Measurements from ENCODE around the gene FHIT. TPM values are rescaled to one million over a fixed set of nuclear protein-coding genes. Genes with fewer than 3 reads are reported as not detected.

FHIT gene
- total and polyA plus RNA-seq, 4 donors, result 2.6 to 21.3 (median 8.7) TPM

- TF ChIP-seq, protein P1, sequence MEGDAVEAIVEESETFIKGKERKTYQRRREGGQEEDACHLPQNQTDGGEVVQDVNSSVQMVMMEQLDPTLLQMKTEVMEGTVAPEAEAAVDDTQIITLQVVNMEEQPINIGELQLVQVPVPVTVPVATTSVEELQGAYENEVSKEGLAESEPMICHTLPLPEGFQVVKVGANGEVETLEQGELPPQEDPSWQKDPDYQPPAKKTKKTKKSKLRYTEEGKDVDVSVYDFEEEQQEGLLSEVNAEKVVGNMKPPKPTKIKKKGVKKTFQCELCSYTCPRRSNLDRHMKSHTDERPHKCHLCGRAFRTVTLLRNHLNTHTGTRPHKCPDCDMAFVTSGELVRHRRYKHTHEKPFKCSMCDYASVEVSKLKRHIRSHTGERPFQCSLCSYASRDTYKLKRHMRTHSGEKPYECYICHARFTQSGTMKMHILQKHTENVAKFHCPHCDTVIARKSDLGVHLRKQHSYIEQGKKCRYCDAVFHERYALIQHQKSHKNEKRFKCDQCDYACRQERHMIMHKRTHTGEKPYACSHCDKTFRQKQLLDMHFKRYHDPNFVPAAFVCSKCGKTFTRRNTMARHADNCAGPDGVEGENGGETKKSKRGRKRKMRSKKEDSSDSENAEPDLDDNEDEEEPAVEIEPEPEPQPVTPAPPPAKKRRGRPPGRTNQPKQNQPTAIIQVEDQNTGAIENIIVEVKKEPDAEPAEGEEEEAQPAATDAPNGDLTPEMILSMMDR (IDR thresholded peaks at IDR 0.05; ENCODE audit: control extremely low read depth, extremely low read depth), result no peak
- H3K9ac ChIP-seq (ENCODE audit: insufficient read depth in 1 of 2, low read length in 2 of 2), result no peak overlapping the region
- WGBS, 2 donors, result 66 to 78% methylated on average over 6 of the region's 6 CpGs
- no peak overlapping the region for H3K27ac ChIP-seq (ENCODE audit: low read depth in 1 of 2, low read length in 1 of 2)
- DNase-seq (no peak), ATAC-seq (ENCODE audit: insufficient read depth, low FRiP score) (no peak)
- peaks cover 0 to 6% (median 0%) of the 10 kb centered on the region in 5 donors for H3K4me1 ChIP-seq (ENCODE audit: control insufficient read depth in 5 of 5, insufficient read depth in 5 of 5, low read length in 5 of 5)
- H3K9me3 ChIP-seq (ENCODE audit: control insufficient read depth in 4 of 4, insufficient read depth in 3 of 4, low read length in 3 of 4), result no peaks in the 10 kb centered on the region
- H3K36me3 ChIP-seq (ENCODE audit: control insufficient read depth in 4 of 4, insufficient read depth in 4 of 4, low read length in 4 of 4), result no peaks in the 10 kb centered on the region
- H3K4me3 ChIP-seq, result no peak overlapping the region
- no peaks in the 10 kb centered on the region for H3K27me3 ChIP-seq (ENCODE audit: control insufficient read depth in 3 of 3, insufficient read depth in 3 of 3, low read length in 2 of 3)
Observed at GRCh38 chr3:61078048-61078752, 173.1 kb downstream of the FHIT start.

- Histone ChIP-seq H3K9me3 (ENCODE audit: control insufficient read depth in 4 of 4, insufficient read depth in 3 of 4, low read length in 3 of 4) (no peaks in the 10 kb centered on the region), H3K27me3 (ENCODE audit: control insufficient read depth in 3 of 3, insufficient read depth in 3 of 3, low read length in 2 of 3) (no peaks in the 10 kb centered on the region), H3K27ac (ENCODE audit: low read depth in 1 of 2, low read length in 1 of 2) (no peak overlapping the region), H3K4me1 (ENCODE audit: control insufficient read depth in 5 of 5, insufficient read depth in 5 of 5, low read length in 5 of 5) (peaks cover 0 to 6% (median 0%) of the 10 kb centered on the region in 5 donors), H3K36me3 (ENCODE audit: control insufficient read depth in 4 of 4, insufficient read depth in 4 of 4, low read length in 4 of 4) (no peaks in the 10 kb centered on the region), H3K9ac (ENCODE audit: insufficient read depth in 1 of 2, low read length in 2 of 2) (no peak overlapping the region), H3K4me3 (no peak overlapping the region)
- WGBS, 2 donors, result 67 to 88% methylated on average over 1 of the region's 1 CpG
- DNase-seq, result no peak
- no peak for ATAC-seq (ENCODE audit: insufficient read depth, low FRiP score)
- TF ChIP-seq, protein P1 (IDR thresholded peaks at IDR 0.05; ENCODE audit: control extremely low read depth, extremely low read depth), result no peak
Observed at GRCh38 chr3:61077551-61077950, 173.7 kb downstream of the FHIT start.

GRCh38 chr3:61074783-61075182 is 176.5 kb downstream of the FHIT start:
- H3K4me3 ChIP-seq, result no peak overlapping the region
- DNase-seq, result no peak
- no peaks in the 10 kb centered on the region for H3K4me1 ChIP-seq (ENCODE audit: control insufficient read depth in 5 of 5, insufficient read depth in 5 of 5, low read length in 5 of 5)
- no peaks in the 10 kb centered on the region for H3K9me3 ChIP-seq (ENCODE audit: control insufficient read depth in 4 of 4, insufficient read depth in 3 of 4, low read length in 3 of 4)
- H3K27me3 ChIP-seq (ENCODE audit: control insufficient read depth in 3 of 3, insufficient read depth in 3 of 3, low read length in 2 of 3), result no peaks in the 10 kb centered on the region
- no peak overlapping the region for H3K27ac ChIP-seq (ENCODE audit: low read depth in 1 of 2, low read length in 1 of 2)
- no peak for ATAC-seq (ENCODE audit: insufficient read depth, low FRiP score)
- TF ChIP-seq, protein P1 (IDR thresholded peaks at IDR 0.05; ENCODE audit: control extremely low read depth, extremely low read depth), result no peak
- WGBS, 2 donors, result 76 to 78% methylated on average over 3 of the region's 3 CpGs
- no peaks in the 10 kb centered on the region for H3K36me3 ChIP-seq (ENCODE audit: control insufficient read depth in 4 of 4, insufficient read depth in 4 of 4, low read length in 4 of 4)
- H3K9ac ChIP-seq (ENCODE audit: insufficient read depth in 1 of 2, low read length in 2 of 2), result no peak overlapping the region

Measured in lung (tissue), 12 donors.